Measurements from ENCODE around the gene TMEM187.
A peak's percentile ranks its signal among the peaks of the same experiment; 100 is the strongest.
"Not testable (repeated sequence)": the region's sequence is repeated elsewhere in the genome, so short reads cannot be mapped to it uniquely, and the experiment has no call there.

The TMEM187 gene

DNA sequence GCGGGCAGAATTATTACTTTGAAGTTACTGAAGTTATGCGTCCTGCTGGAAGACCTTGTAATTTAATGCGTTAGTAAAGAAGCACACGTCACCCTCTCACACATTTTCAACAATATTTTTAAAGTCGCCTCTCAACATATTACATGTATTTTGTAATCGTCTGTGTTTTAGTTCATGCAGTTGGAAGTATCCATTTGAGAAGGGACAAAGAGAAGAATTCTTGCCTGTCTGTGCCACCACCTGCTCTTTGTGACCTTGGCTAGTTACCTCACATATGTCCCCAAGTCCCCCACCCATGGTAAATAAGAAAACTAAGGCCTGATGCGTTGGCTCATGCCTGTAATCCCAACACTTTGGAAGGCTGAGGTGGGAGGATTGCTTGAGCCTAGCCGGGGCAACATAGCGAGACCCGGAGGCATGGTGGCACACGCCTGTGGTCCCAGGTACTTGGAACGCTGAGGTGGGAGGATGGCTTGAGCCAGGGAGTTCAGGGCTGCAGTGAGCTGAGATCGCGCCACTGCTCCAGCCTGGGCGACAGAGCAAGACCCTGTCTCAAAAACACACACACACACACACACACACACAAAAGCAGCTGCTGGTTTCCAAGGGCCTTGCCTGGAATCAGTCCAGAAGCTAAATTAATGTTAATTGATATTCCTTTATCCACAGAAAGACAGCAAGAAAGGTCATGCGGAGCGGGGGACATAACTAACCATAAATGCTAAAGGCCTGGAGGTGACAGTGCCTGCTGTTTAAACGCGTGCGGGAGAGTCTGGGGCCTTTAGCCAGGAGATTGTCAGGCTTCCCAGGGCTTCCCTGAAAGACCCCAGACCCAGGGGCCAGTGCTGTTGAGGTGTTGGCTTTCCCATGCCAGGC lies 811 bp downstream of the TMEM187 start:
- DNase-seq, result no peak

DNA sequence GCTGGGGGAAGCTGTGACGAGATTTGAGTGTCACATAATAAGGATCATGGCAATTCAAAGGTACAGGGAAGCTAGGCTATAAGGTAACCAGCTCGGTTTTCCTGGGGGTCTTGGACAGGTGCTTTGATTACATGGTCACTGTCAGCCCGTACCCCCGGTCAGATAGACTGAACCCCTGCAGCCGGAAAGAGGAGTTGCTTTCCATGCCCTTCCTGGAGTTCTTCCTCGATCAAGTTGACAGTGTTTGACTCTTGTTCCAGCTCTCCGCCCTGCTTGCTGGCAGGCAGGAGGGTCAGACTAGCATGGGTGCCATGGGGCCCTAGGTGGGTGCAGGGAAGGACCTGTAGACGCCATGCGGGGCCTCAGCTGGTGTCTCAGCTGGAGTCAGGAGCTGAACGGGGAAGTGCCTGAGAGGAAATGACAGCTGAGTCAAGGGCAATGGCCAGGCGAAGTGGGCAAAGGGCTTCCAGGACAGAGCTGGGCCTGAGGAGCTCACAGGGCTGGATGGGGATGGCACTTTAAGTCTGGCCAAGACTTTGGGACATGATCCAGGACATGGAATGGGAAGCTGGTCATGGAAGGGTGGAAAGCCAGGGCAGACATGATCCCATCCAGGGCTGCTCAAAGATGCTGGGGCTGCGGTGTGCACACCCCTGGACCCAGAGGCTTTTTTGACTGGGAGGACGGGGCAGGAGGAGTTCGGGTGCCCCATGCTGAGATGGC lies 1.6 kb downstream of the TMEM187 start:
- no peak for DNase-seq

DNA sequence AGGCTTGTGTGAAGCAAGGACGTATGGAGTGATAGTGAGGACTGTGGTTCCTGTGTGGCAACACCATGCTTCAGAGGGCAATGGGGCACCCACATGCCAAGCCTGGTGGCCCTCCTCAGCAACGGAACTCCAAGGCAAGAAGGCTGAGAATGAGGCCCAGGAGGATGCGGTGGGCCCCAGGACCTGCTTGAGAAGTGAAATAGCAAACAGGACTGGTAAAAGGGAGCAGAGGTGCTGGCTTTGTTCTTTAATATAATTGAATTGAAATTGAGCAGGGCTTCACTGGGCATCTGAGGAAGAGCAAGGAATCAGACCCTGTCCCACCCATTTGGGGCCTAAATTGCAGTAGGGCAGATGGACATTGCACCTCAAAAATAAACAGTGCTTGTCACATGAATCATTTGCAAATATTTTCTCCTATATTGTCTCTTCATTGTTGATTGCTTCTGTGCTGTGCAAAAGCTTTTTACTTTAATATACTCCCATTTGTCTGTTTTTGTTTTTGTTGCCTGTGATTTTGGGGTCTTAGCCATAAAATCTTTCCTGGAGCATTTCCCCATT lies 2.3 kb downstream of the TMEM187 start:
- no peak for DNase-seq

DNA sequence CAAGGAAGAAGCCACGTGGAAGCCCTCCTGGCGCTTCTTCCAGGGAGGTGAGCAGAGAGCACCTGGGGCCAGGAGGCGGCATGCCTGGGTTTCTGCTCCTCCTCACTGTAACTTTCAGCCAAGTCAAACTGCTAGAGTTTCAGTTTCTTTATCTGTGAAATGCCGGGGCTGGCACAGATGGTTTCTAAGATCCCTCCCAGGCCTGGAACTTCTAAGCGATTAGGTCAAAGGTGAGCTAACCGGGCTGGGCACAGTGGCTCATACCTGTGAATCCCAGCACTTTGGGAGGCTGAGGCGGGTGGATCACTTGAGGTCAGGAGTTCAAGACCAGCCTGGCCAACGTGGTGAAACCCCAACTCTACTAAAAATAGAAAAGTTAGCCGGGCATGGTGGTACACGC lies 7.8 kb downstream of the TMEM187 start:
- DNase-seq, result not testable (repeated sequence)

DNA sequence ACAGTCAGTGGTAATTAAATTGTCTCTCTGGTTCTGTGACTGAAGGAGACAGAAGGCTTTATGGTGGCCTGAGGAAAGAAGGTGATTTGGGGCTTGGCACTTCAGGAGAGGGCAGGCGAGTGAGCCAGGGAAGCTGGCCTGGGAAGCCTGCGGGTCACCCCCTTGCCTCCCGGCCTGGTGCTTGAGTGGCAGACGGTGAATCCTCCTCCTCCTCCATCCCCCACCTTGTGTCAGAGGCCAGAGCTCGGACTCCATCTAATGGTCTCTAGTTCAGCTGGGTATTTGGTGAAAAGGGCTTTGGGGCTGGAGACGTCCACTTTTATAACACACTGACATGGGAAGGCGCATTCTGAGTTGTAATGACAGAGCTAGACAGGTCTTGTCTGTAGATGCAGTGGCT lies 8.7 kb downstream of the TMEM187 start:
- DNase-seq, result no peak

DNA sequence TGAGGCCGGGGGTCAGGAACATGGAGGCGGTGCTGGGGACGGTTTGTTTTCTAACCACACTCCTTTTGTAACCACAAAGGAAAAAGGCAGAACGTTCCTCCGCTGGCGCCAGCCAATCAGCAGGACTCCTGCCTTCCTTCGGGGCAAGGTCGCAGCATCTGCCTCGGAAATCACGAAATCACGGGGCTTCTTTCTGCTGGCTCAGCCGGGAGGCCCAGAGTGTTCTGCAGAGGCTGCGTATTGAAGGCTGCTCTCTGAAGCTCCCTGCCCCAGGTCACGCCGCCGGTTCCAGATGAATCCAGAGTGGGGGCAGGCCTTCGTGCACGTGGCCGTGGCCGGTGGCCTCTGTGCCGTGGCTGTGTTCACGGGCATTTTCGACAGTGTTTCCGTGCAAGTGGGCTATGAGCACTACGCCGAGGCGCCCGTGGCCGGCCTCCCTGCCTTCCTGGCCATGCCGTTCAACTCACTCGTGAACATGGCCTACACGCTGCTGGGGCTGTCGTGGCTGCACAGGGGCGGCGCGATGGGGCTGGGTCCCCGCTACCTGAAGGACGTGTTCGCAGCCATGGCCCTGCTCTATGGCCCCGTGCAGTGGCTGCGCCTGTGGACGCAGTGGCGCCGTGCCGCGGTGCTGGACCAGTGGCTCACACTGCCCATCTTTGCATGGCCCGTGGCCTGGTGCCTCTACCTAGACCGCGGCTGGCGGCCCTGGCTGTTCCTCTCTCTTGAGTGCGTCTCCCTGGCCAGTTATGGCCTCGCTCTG lies 9.4 kb downstream of the TMEM187 start:
- DNase-seq, result peak; percentile 46 to 49

DNA sequence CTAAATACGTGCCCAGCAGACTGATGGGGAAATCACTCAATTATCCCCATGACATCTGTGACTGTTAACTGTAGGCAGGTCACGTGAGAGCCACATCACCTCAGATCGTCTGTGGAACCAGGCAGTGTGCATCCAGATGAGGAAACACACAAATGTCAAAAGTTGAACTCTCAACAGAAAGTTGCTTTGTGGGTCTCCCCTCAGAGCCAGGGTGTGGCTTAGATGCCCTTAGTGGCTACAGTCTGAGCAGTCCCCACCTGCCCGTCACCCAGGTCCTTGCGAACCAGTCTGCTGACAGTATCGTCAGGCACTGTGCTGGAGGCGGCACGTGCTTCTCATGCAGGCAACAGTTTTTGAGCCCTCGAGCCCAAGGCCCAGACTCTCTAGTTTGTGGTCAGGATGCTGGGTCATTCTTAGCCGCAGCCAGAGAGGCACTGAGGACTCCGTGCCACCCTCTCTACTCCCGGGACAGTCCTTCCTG lies 10.8 kb downstream of the TMEM187 start:
- DNase-seq, result no peak

DNA sequence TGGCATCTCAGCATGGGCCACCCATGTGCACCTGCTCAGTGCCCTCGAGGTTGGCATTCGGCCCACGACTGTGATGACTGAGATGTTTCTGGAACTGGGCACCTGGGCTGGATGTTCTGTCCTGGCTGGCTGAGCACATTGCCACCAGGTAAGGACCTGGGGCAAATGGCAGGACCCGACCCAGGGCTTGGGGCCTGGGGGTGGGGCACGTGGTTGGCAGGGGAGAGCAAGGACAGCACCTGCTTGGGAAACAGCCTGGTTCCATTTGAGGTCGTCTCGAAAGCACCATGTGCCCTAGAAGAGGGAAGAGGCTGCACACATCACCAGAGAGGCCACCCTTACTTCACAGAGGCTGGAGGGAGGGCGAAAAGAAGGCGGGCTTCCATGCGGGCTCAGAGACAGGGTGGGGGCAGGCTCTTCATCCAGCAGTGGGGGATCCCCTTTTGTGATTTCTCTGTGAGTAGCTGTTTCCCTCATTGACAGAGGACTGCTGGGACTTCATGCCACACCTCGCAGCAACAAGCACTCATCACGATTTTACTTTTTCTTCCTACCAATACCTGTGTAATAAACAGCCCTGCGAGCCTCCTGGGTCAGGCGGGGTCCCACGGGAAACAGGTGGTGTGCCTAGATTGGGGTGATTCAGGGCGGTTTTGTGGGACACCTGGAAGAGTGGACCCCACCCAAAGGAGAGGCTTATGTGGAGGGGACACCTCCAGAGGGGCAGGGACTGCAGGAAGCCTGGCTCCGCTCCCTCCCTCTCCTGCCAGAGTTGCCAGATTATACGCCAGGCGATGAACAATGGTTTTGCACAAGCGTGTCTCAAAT lies 12.0 kb downstream of the TMEM187 start:
- peak in 1 of 2 experiments; percentile 36 for DNase-seq

DNA sequence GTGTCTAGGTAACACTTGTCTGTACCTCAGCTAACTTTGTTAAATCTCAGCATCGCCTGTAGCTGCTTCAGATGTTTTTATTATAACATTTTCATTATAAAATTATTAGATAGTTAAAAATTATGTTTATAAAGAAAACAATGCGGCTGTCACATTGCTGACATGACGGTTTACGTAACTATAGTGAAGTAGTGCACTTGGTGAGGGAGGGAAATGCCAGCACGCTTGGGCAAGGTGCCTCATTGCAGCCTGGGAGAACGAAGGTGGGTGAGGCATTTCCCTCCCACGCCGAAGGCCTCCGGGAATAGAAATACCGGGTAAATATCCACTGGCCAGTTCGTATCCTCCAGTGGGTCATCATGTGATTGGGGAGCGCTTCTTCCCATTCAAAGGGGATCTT lies 15.9 kb downstream of the TMEM187 start:
- no peak for DNase-seq

DNA sequence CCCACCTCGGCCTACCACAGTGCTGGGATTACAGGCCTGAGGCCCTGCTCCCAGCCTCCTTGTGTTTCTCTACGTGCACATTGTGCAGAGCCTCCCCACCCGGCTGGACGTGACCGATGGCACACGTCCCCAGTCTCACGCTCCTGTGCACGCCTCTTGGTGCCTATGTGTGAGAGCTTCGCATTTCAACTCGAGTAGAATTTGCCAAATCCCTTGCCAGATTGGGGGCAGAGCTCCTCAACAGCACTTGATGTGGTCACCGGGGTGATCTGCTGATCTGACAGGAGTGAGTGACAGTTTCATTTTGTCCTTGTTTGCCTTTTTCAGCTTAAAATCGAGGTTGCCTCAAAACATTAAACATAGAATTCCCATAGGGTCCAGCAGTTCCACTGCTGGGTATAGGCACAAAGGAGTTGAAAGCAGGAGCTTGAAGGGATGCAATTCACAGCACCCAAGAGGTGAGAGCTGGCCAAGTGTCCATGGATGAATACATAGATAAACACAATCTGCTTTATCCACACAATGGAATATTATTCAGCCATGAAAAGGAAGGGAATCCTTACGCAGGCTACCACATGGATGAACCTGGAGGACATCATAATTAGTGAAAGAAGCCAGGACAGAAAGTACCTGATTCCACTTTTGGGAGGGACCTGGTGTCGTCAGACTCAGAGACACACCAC lies 17.6 kb downstream of the TMEM187 start:
- no peak for DNase-seq

DNA sequence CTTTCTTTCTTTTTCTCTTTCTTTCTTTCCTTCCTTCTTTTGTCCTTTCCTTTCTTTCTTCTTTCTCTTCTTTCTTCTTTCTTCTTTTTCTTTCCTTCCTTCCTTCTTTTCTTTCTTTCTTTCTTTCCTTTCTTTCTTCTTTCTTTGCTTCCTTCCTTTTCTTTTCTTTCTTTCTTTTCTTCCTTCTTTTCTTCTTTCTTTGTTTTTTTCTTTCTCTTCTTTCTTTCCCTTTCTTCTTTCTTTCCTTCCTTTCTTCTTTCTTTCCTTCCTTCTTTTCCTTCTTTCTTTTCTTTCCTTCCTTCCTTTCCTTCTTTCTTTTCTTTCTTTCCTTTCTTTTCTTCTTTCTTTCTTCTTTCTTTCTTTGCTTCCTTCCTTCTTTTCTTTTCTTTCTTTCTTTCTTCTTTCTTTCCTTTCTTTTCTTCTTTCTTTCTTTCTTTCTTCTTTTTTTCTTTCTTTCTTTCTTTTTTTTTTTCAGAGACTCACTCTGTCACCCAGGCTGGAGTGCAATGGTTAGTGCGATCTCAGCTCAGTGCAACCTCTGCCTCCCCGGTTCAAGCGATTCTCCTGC lies 18.5 kb downstream of the TMEM187 start:
- DNase-seq, result no peak

DNA sequence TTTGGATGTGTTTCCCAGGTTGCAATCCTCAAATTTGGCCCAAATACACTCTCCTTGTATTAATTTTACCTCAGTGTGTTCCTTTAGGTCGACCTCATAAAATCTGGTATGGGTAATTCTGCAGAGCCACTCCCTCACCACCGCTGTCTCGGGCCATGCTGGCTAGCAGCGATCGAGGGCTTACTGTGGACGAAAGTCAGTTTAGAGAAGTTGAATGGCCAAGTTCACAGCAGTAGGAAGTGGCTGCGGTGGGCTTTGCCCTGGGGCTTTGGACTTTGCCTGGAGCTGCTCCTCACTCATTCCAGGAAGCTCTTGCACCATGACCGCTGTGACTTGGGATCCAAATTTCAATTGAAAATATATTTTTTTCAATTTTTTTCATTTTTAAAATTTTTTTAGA lies 19.6 kb downstream of the TMEM187 start:
- no peak for DNase-seq

DNA sequence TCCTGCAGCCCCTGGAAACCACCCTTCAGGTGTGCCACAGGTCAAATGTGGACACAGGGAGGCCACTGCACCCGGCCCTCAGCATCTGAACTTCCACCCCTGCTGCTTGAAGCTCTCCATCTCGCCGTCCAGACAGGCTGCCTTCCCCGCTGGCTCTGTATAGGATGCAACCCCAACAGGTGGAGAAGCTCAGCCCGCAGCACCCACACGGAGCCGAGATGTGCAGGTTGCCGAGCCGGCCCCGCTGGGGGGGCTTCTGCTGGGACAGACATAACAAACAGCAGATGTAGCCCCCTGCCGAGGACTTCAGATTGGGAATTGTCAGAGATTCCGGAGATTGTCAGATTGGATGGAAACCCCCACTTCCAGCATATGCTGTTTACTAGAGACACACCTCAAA lies 20.5 kb downstream of the TMEM187 start:
- DNase-seq, result no peak

DNA sequence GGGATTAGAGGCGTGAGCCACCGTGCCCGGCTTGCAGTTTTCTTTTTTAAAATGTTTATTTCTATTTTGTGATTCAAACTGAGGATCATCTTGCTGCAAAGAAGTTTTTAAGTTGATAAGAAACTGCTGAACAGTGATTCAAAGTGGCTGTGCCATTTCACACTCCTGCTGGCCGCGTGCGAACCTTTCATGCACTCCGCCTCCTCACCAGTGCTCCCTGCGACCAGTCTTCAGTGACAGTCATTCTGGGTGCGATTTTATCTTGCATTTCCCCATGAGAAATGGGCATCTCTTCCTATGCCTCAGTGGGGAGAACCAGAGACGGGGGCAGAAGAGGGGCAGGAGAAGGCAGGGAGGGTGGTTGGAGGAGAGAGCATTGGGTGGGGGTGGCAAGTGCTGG lies 21.4 kb downstream of the TMEM187 start:
- no peak for DNase-seq

DNA sequence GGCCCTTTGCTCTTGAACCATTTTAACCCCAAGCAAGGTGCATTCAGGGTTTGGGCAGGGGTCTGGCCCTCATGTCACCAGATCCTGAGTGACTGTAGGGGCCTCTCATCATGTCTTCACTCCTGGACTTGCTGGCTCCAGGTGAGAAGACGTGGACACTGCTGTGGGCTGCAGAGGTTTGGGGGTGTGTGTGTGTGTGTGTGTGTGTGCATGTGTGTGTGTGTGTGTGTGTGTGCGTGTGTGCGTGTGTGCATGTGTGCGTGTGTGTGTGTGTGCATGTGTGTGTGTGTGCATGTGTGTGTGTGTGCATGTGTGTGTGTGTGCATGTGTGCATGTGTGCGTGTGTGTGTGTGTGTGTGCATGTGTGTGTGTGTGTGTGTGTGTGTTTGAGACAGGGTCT lies 21.8 kb downstream of the TMEM187 start:
- not testable (repeated sequence) for DNase-seq

DNA sequence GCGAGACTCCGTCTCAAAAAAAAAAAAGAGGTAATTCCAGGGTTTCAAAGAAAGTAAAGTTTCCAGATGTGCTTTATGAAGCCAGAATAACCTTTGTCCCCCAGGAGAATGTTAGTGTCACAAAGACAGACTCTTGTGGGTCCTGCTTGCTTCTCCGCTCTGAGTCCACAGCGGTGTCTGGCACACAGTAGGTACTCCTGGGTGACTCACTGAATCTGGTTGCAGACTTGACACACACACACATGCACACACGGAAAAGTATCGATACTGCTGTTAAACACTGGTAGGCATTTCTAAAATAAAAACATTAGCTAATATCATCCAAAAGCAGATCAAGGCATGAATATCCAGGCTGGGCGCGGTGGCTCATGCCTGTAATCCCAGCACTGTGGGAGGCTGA lies 22.9 kb downstream of the TMEM187 start:
- no peak for DNase-seq

DNA sequence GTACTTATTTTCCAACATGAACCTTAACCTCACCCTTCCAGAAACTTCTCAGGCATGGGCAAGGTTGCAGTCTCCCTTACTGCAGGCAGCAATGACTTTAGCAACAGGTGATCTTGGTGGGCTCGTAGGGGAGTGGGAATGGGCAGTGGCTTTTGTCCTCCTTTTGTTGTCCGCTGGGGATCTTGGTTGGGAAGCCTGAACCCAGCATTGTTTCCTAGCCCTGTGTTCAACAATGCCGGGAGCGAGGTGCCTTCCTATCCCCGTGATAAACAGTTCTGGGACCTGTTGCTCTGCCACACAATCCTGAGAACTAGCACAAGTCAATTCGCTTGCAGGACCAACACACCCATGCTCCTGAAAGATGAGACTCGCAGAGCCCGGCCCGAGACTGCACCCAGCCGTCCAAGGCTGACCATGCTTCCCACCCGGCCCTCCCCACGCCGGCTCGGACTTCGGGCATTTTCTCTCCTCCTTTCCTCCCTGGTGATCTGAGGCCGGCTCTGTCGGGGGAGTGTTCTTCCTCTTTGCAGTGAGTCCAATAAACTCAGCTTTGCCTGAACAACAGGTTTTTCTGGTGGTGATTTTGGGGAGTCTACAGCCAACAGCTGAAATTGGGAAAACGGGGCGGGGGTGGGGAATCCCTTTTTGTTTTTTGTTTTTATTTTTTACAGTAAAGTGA lies 26.9 kb downstream of the TMEM187 start:
- DNase-seq, result no peak

DNA sequence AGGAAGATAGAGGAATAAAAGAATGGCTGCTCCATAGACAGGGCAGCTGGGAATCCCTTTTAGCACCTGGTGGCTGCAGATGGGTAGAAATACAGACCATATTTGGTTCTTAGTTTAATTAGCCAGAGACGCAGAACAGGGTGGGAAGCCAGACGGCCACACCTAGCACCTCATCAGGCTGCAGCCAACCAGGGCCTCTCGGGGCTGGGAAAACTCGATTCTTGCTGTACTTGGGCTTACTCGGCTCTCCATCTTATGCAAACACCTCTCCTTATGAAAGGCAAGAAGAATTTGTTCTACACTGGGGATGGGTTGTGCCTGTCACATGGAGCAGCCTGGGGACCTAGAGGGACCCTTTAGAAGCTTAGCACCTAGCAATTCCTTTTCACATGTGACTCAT lies 27.5 kb downstream of the TMEM187 start:
- no peak for DNase-seq

DNA sequence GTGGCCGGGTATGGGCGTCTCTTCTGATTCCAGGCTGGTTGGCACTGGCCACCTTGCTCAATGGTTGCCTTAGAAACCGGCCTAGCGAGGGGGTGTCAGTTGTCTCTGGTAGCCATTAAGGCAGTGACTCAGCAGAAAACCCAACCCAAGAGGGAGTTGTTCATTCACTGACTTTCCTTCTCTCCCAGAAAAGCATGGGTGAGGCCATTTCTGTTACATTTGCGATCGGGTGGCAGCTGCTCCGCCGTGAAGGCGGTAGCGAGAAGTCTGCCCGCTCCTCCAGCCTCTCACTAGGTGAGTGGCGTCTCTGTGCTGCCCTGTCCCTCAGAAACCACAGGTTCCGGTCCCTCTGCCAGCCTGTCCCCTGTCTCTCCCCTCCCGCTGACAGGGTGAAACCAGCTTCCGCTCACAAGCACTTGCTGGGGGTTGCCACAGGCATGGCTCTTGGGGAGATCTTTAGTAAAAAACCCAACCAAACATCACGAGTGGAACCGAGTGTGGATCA lies 29.7 kb downstream of the TMEM187 start:
- DNase-seq, result no peak

DNA sequence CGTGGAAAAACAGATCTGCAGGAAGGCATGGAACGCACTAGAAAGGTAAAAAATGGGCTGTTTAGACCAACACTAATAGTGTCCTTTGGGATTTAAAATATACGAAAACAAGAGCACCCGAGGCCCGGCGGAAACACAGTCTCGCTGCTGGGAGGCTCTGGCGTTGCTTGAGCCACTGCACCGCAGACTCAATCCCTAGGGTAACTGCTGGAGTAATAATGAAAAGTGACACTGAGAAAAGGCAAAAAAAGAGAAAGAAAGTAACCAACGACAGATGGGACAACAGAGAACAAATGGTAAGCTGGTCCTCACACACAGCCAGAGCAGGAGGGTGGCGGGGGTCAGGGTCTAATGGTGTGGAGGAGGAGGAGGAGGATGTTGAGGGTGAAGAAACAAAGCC lies 31.8 kb downstream of the TMEM187 start:
- no peak for DNase-seq
